Body of pancreas (tissue), 4 donors: Measurements from ENCODE around the gene DNM2.

Experiments used
- POLR2A ChIP-seq, 3 donors: fragments of 450-650 bp; IDR thresholded peaks; one replicate each; pipeline ENCODE4 v1.6.1; 2016; ENCODE audit warnings: antibody characterized with exemption in 3 of 3, mild to moderate bottlenecking in 2 of 3
- TF ChIP-seq, protein P1 (sequence below), 7 experiments: fragments of 450-650 bp in 4 of 7; fragments of 200-600 bp in 3 of 7; sonication (generic) in 3 of 7; IDR thresholded peaks; one replicate each; pipeline ENCODE4 v1.5.1; 2016 to 2019; ENCODE audit warnings: antibody characterized with exemption in 7 of 7

DNA sequence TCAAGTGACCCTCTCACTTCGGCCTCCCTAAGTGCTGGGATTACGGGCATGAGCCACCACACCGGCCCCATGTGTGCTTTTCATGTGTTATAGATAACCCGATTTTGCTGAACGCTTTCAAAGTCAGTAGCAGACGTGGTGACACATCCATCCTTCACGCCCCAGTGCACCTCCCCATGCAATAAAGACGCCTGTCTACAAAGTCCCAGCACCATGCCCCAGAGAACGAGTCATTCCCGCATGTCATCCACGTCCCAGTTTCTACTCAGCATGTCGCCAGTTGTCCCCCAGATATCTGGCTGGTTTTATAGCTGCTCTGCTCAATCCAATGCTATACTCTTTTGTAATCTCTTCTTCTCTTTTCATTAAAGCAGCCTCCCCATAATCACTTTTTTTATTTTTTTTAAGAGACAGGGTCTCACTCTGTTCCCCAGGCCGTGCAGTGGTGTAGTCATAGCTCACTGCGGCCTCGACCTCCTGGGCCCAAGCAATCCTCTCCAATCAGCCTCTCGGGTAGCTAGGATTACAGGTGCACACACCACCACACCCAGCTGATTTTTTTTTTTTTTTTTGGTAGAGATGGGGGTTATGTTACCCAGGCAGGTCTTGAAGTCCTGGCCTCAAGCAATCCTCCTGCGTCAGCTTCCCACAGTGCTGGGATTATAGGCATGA lies 42.5 kb downstream of the DNM2 start:
- TF ChIP-seq, protein P1, sequence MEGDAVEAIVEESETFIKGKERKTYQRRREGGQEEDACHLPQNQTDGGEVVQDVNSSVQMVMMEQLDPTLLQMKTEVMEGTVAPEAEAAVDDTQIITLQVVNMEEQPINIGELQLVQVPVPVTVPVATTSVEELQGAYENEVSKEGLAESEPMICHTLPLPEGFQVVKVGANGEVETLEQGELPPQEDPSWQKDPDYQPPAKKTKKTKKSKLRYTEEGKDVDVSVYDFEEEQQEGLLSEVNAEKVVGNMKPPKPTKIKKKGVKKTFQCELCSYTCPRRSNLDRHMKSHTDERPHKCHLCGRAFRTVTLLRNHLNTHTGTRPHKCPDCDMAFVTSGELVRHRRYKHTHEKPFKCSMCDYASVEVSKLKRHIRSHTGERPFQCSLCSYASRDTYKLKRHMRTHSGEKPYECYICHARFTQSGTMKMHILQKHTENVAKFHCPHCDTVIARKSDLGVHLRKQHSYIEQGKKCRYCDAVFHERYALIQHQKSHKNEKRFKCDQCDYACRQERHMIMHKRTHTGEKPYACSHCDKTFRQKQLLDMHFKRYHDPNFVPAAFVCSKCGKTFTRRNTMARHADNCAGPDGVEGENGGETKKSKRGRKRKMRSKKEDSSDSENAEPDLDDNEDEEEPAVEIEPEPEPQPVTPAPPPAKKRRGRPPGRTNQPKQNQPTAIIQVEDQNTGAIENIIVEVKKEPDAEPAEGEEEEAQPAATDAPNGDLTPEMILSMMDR (IDR thresholded peaks at IDR 0.05), result no peak
- TF ChIP-seq POLR2A (IDR thresholded peaks at IDR 0.05), result no peak
